Fibroblast of villous mesenchyme (primary cell): Measurements from ENCODE around the gene ZNF366. TPM values are rescaled to one million over a fixed set of nuclear protein-coding genes. Genes with fewer than 3 reads are reported as not detected.

ENCODE experiments used
- DNase-seq: peaks from one replicate; pipeline ENCODE4 v3.0.0-alpha.2; 2010; ENCODE audit warnings: low read depth
- H3K4me3 ChIP-seq: 2 replicates; pipeline ENCODE4 v1.5.1; 2011; ENCODE audit warnings: low read depth, mild to moderate bottlenecking, low read length
- CTCF ChIP-seq: IDR thresholded peaks from 2 replicates; pipeline ENCODE4 v1.5.1; 2012; ENCODE audit warnings: low read depth, mild to moderate bottlenecking, low read length; ENCODE audit not compliant: insufficient read depth
- total RNA-seq: library from RNA; depleted of rRNA; stranded (reverse); fragments of >200 nt; gene quantifications from 2 replicates; pipeline ENCODE4 v1.2.3, GENCODE V29; 2012

Gene ZNF366
- total RNA-seq, 1 donor = under 0.01 TPM

- no peak overlapping the region for H3K4me3 ChIP-seq
- TF ChIP-seq CTCF = no peak
- no peak for DNase-seq
Observed at GRCh38 chr5:72400950-72401349, 106.3 kb downstream of the ZNF366 start.

- H3K4me3 ChIP-seq = no peak overlapping the region
- DNase-seq = no peak
- no peak for TF ChIP-seq CTCF
Observed at GRCh38 chr5:72397836-72398235, 109.4 kb downstream of the ZNF366 start.

- DNase-seq = peak; percentile 31
- peak; percentile 65 for TF ChIP-seq CTCF
- no peak overlapping the region for H3K4me3 ChIP-seq
Observed at GRCh38 chr5:72394688-72395087, 112.5 kb downstream of the ZNF366 start.

- no peak for TF ChIP-seq CTCF
- no peak overlapping the region for H3K4me3 ChIP-seq
- no peak for DNase-seq
Observed at GRCh38 chr5:72393052-72393451, 114.2 kb downstream of the ZNF366 start.

Other genes starting within 250 kb of the ZNF366 start
- 66.7 and 88.5 TPM in 2 replicates for gene MRPS27, start 187.2 kb downstream of the ZNF366 start, total RNA-seq
- 7.7 and 11.7 TPM in 2 replicates for gene PTCD2, start 187.0 kb downstream of the ZNF366 start, total RNA-seq